ENCODE data around the gene ACP2. TPM values are rescaled to one million over a fixed set of nuclear protein-coding genes. Genes with fewer than 3 reads are reported as not detected.

ACP2 gene
- total and polyA plus RNA-seq, 9 of the 15 experiments (the other 6 are each of a cell fraction or from before 2014, with no cell fraction given), result 1.9 to 20.0 (median 11.6) TPM

- TF ChIP-seq RBFOX2 (IDR thresholded peaks at IDR 0.05; ENCODE audit: low read depth, low read length) (peak; percentile 37; the same call in 1 of the 2 replicates), NFE2 (IDR thresholded peaks at IDR 0.05; ENCODE audit: low read depth) (no peak), HIVEP1 (CRISPR knock-in tag; IDR thresholded peaks at IDR 0.05) (0 out of 2 replicates have a peak, but pooled peaks have one; percentile 14), DLX4 (CRISPR knock-in tag; IDR thresholded peaks at IDR 0.05) (no peak), ZFX (CRISPR knock-in tag; IDR thresholded peaks at IDR 0.05) (peak; percentile 45), DDX20 (tag; IDR thresholded peaks at IDR 0.05; ENCODE audit: low read depth) (no peak), RUNX1 (IDR thresholded peaks at IDR 0.05; ENCODE audit: low read depth) (no peak), OTX1 (CRISPR knock-in tag; IDR thresholded peaks at IDR 0.05) (peak; percentile 65; the same call in 1 of the 2 replicates), MIER1 (IDR thresholded peaks at IDR 0.05; ENCODE audit: low read depth) (no peak), TEAD2 (tag; IDR thresholded peaks at IDR 0.05) (no peak), HDAC3 (IDR thresholded peaks at IDR 0.05; ENCODE audit: borderline replicate concordance, partially characterized antibody) (no peak), ZKSCAN3 (CRISPR knock-in tag; IDR thresholded peaks at IDR 0.05) (no peak), NFRKB (IDR thresholded peaks at IDR 0.05; ENCODE audit: low read depth) (no peak), STAT6 (CRISPR knock-in tag; IDR thresholded peaks at IDR 0.05) (no peak)
- TF ChIP-seq, protein P1, sequence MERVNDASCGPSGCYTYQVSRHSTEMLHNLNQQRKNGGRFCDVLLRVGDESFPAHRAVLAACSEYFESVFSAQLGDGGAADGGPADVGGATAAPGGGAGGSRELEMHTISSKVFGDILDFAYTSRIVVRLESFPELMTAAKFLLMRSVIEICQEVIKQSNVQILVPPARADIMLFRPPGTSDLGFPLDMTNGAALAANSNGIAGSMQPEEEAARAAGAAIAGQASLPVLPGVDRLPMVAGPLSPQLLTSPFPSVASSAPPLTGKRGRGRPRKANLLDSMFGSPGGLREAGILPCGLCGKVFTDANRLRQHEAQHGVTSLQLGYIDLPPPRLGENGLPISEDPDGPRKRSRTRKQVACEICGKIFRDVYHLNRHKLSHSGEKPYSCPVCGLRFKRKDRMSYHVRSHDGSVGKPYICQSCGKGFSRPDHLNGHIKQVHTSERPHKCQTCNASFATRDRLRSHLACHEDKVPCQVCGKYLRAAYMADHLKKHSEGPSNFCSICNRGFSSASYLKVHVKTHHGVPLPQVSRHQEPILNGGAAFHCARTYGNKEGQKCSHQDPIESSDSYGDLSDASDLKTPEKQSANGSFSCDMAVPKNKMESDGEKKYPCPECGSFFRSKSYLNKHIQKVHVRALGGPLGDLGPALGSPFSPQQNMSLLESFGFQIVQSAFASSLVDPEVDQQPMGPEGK (CRISPR knock-in tag; IDR thresholded peaks at IDR 0.05; ENCODE audit: borderline replicate concordance), result no peak
- TF ChIP-seq, protein P2, sequence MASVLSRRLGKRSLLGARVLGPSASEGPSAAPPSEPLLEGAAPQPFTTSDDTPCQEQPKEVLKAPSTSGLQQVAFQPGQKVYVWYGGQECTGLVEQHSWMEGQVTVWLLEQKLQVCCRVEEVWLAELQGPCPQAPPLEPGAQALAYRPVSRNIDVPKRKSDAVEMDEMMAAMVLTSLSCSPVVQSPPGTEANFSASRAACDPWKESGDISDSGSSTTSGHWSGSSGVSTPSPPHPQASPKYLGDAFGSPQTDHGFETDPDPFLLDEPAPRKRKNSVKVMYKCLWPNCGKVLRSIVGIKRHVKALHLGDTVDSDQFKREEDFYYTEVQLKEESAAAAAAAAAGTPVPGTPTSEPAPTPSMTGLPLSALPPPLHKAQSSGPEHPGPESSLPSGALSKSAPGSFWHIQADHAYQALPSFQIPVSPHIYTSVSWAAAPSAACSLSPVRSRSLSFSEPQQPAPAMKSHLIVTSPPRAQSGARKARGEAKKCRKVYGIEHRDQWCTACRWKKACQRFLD (CRISPR knock-in tag; IDR thresholded peaks at IDR 0.05), result no peak
- TF ChIP-seq, protein P3, sequence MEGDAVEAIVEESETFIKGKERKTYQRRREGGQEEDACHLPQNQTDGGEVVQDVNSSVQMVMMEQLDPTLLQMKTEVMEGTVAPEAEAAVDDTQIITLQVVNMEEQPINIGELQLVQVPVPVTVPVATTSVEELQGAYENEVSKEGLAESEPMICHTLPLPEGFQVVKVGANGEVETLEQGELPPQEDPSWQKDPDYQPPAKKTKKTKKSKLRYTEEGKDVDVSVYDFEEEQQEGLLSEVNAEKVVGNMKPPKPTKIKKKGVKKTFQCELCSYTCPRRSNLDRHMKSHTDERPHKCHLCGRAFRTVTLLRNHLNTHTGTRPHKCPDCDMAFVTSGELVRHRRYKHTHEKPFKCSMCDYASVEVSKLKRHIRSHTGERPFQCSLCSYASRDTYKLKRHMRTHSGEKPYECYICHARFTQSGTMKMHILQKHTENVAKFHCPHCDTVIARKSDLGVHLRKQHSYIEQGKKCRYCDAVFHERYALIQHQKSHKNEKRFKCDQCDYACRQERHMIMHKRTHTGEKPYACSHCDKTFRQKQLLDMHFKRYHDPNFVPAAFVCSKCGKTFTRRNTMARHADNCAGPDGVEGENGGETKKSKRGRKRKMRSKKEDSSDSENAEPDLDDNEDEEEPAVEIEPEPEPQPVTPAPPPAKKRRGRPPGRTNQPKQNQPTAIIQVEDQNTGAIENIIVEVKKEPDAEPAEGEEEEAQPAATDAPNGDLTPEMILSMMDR (IDR thresholded peaks at IDR 0.05 in 2 of 3, conservative IDR thresholded peaks at IDR 0.05 in 1 of 3; ENCODE audit: insufficient read depth in 2 of 3, low read depth in 1 of 3, low read length in 3 of 3), result peak; percentile 76 to 83 (median 83)
Measured at GRCh38 chr11:47257517-47258316, 9.1 kb upstream of the ACP2 start, which contains the start of gene NR1H3 (continued).

Measured in K562 (cell line).